HepG2 (cell line): ENCODE measurements around the gene CSNK2A1. TPM values are rescaled to one million over a fixed set of nuclear protein-coding genes. Genes with fewer than 3 reads are reported as not detected.
A peak's percentile ranks its signal among the peaks of the same experiment; 100 is the strongest.

Source experiments
- ATAC-seq: fragments of 200-7000 bp; cut with Tn5 transposase; 3 replicates; pipeline ENCODE4 v1.9.1; 2020; ENCODE audit warnings: mild to moderate bottlenecking, moderate library complexity
- BruUV-seq: library from RNA; stranded (reverse); fragments of 400-500 nt; replicated peaks from 2 replicates; lab custom pipeline; 2021; lab: Mats Ljungman, UMichigan
- CTCF ChIA-PET: fragments of 300-600 bp; formaldehyde crosslinking; extraction: SDS; loops from one replicate; lab custom pipeline; 2021; ENCODE audit warnings: low total read pairs, inconsistent platforms, low intra/inter-chr PET ratio; lab: Yijun Ruan, JAX
- POLR2A ChIA-PET: fragments of 350-600 bp; sonication (Branson Sonifier 250); formaldehyde crosslinking; loops from one replicate; lab custom pipeline; 2020; ENCODE audit warnings: antibody characterized with exemption, inconsistent platforms; lab: Yijun Ruan, JAX
- DNase-seq: peaks from one replicate; pipeline ENCODE4 v3.0.0-alpha.2; 2015; ENCODE audit warnings: low spot score
- FAIRE-seq: peaks from 3 replicates; lab custom pipeline; 2011; peaks lifted over from hg19 to GRCh38; lab: Jason Lieb, UNC
- H2AFZ ChIP-seq: one replicate; pipeline ENCODE4 v1.6.1; 2011; ENCODE audit warnings: low read length, inconsistent platforms
- H3K27ac ChIP-seq: fragments of 300-600 bp; 3 replicates; pipeline ENCODE4 v1.8.0; 2011; ENCODE audit warnings: mixed run types, mild to moderate bottlenecking, mixed read lengths, low read length, inconsistent platforms; ENCODE audit not compliant: insufficient read depth; ENCODE audit errors: extremely low read length
- H3K27me3 ChIP-seq, 2 experiments: fragments of 200-600 bp in 1 of 2; 2 replicates in 1 of 2; 3 replicates in 1 of 2; pipeline versions ENCODE4 v1.6.0 to v1.8.0; 2011; ENCODE audit warnings: low read length in 2 of 2, mild to moderate bottlenecking in 2 of 2, moderate library complexity in 2 of 2, inconsistent platforms in 1 of 2; ENCODE audit not compliant: insufficient read depth in 2 of 2, control insufficient read depth in 1 of 2
- H3K36me3 ChIP-seq, 2 experiments: fragments of 200-600 bp in 1 of 2; replicated peaks in 1 of 2; 2 replicates in 1 of 2; 3 replicates in 1 of 2; pipeline versions ENCODE4 v1.5.1 to v1.8.0; 2011; ENCODE audit warnings: low read length in 2 of 2, inconsistent platforms in 1 of 2; ENCODE audit not compliant: insufficient read depth in 2 of 2, control insufficient read depth in 1 of 2
- H3K4me1 ChIP-seq: 2 replicates; pipeline ENCODE4 v1.5.1; 2012; ENCODE audit warnings: low read length, inconsistent platforms; ENCODE audit not compliant: insufficient read depth
- H3K4me2 ChIP-seq: 2 replicates; pipeline ENCODE4 v1.6.0; 2011; ENCODE audit warnings: low read depth, low read length, inconsistent platforms
- H3K4me3 ChIP-seq, 3 experiments: fragments of 200-600 bp in 1 of 3; sonication (generic), shearing (Covaris generic) in 1 of 3; replicated peaks in 1 of 3; 2 replicates each; pipeline ENCODE4 v1.5.1; 2011 to 2016; ENCODE audit warnings: low read length in 3 of 3, inconsistent platforms in 2 of 3, low read depth in 2 of 3, mild to moderate bottlenecking in 2 of 3, control low read depth in 1 of 3, mixed read lengths in 1 of 3; ENCODE audit not compliant: insufficient read depth in 1 of 3
- H3K79me2 ChIP-seq: one replicate; pipeline ENCODE4 v1.6.1; 2011; ENCODE audit warnings: low read length, inconsistent platforms; ENCODE audit not compliant: insufficient read depth
- H3K9ac ChIP-seq: 2 replicates; pipeline ENCODE4 v1.6.0; 2011; ENCODE audit warnings: mild to moderate bottlenecking, low read depth, low read length, inconsistent platforms; ENCODE audit not compliant: insufficient read depth
- H3K9me3 ChIP-seq: 2 replicates; pipeline ENCODE4 v1.5.1; 2012; ENCODE audit warnings: mild to moderate bottlenecking, low read length
- H4K20me1 ChIP-seq: 2 replicates; pipeline ENCODE4 v1.6.0; 2011; ENCODE audit warnings: inconsistent platforms, mild to moderate bottlenecking, low read length, moderate library complexity; ENCODE audit not compliant: insufficient read depth
- DNMT3B ChIP-seq: conservative IDR thresholded peaks from 2 replicates; pipeline ENCODE4 v1.6.1; 2016; ENCODE audit warnings: missing biosample characterization, control low read depth
- JARID2 ChIP-seq: sonication (generic); formaldehyde crosslinking; IDR thresholded peaks from 2 replicates; pipeline ENCODE4 v1.8.1; 2023; ENCODE audit warnings: missing genetic modification reagents, inconsistent platforms; ENCODE audit not compliant: insufficient replicate concordance
- KDM1A ChIP-seq: IDR thresholded peaks from 2 replicates; pipeline ENCODE4 v1.6.1; 2016; ENCODE audit warnings: missing compliant biosample characterization
- KDM4B ChIP-seq: sonication (generic); formaldehyde crosslinking; IDR thresholded peaks from 2 replicates; pipeline ENCODE4 v1.4.0; 2020; ENCODE audit warnings: missing genetic modification reagents
- KLF13 ChIP-seq: sonication (generic); formaldehyde crosslinking; IDR thresholded peaks from 2 replicates; pipeline ENCODE4 v1.4.0; 2020; ENCODE audit warnings: mild to moderate bottlenecking, missing genetic modification reagents
- KMT2B ChIP-seq: IDR thresholded peaks from 2 replicates; pipeline ENCODE4 v1.6.1; 2016; ENCODE audit warnings: missing genetic modification reagents, missing compliant biosample characterization
- RBAK ChIP-seq: sonication (generic); formaldehyde crosslinking; IDR thresholded peaks from 2 replicates; pipeline ENCODE4 v1.5.1; 2020; ENCODE audit warnings: mild to moderate bottlenecking, missing genetic modification reagents
- TAF1 ChIP-seq: sonication (generic); formaldehyde crosslinking; IDR thresholded peaks from 2 replicates; pipeline ENCODE4 v1.4.0; 2020; ENCODE audit warnings: missing genetic modification reagents
- XBP1 ChIP-seq: sonication (generic); formaldehyde crosslinking; IDR thresholded peaks from 2 replicates; pipeline ENCODE4 v1.5.0; 2020; ENCODE audit warnings: missing genetic modification reagents
- ZBTB7B ChIP-seq: sonication (generic); formaldehyde crosslinking; IDR thresholded peaks from 2 replicates; pipeline ENCODE4 v1.4.0; 2020; ENCODE audit warnings: missing genetic modification reagents
- ZNF17 ChIP-seq: sonication (generic); formaldehyde crosslinking; IDR thresholded peaks from 2 replicates; pipeline ENCODE4 v1.5.0; 2020; ENCODE audit warnings: mild to moderate bottlenecking, missing genetic modification reagents
- ZNF546 ChIP-seq: sonication (generic); formaldehyde crosslinking; conservative IDR thresholded peaks from 2 replicates; pipeline ENCODE4 v1.8.1; 2023; ENCODE audit warnings: mild to moderate bottlenecking, missing genetic modification reagents
- WGBS: methylation state at CpG from one replicate; pipeline ENCODE4 v1.1.6; 2017; ENCODE audit warnings: low lambda C conversion rate; 5-methylcytosine and 5-hydroxymethylcytosine counted together
- in situ Hi-C: cut with HindIII; loops from 2 replicates; pipeline ENCODE4 v1.10.0; 2017; ENCODE audit warnings: low pct_unique_long_range_greater_than_20kb; ENCODE audit not compliant: extremely low pct_ligation_motif_present
- intact Hi-C: fragments of 100-400 bp; cut with micrococcal nuclease; formaldehyde crosslinking; loops from one replicate; pipeline ENCODE4 v1.10.0; 2022; ENCODE audit not compliant: unreplicated experiment
- polyA plus RNA-seq, 8 experiments: library from polyadenylated mRNA; depleted of rRNA in 3 of 8; stranded (reverse) in 7 of 8; unstranded in 1 of 8; fragments of >200 nt; fragmentation: Illumina TruSeq in 4 of 8; extraction: Trizol in 4 of 8; gene quantifications; 2 replicates each; pipeline versions ENCODE4 v1.2.1 to v1.2.3, GENCODE V29; 2011 to 2016; ENCODE audit warnings: low read depth in 4 of 8, missing spikeins in 1 of 8, mixed read lengths in 1 of 8; ENCODE audit not compliant: insufficient read depth in 1 of 8
- total RNA-seq, 5 experiments: library from RNA; depleted of rRNA; stranded (reverse); fragments of >200 nt; fragmentation: Illumina TruSeq; extraction: Trizol; gene quantifications; 2 replicates each; pipeline ENCODE4 v1.2.3, GENCODE V29; 2016; ENCODE audit warnings: low read depth in 1 of 5
- TF ChIP-seq, protein P1 (sequence below): sonication (generic); formaldehyde crosslinking; IDR thresholded peaks from 2 replicates; pipeline ENCODE4 v1.4.0; 2020; ENCODE audit warnings: missing genetic modification reagents, borderline replicate concordance
- TF ChIP-seq, protein P2 (sequence below): sonication (generic); formaldehyde crosslinking; IDR thresholded peaks from 2 replicates; pipeline ENCODE4 v1.5.0; 2020; ENCODE audit warnings: missing genetic modification reagents
- TF ChIP-seq, protein P3 (sequence below): sonication (generic); formaldehyde crosslinking; IDR thresholded peaks from 2 replicates; pipeline ENCODE4 v1.4.0; 2020; ENCODE audit warnings: missing genetic modification reagents, borderline replicate concordance
- TF ChIP-seq, protein P4 (sequence below): sonication (generic); formaldehyde crosslinking; IDR thresholded peaks from 2 replicates; pipeline ENCODE4 v1.5.0; 2020; ENCODE audit warnings: mild to moderate bottlenecking, low read depth, missing genetic modification reagents, borderline replicate concordance

CSNK2A1 gene
- total and polyA plus RNA-seq, 2 of the 13 experiments (the other 11 are each of a cell fraction or from before 2014, with no cell fraction given) = 153 to 231 TPM

DNA sequence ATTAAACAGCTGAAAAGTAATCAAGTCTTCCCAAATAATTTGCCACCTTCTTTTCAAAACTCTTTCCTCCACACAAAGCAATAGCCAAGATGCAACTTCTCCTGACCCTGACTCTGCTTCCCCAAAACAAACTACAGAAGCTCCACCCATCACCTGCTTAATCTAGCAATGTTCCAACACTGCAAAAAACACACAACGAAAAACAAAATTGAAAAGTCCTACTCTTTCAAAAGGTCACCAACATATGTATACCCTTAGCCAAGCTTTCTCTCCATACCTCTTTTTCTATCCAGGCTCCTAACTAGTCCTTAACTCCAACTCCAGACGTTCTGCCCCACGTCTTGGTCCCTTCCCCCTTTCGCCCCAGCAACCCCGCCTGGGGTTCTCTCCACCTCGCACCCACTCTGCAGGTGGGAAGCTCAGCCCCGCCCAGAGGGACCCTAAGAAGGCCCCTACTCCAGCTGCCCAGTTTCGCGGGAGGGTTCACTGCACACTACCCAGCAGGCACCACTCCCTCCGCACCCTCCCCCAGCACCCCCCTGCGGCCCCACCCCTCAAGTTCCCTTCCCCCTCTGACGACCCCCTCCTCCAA, 717 bp downstream of the CSNK2A1 start:
- BruUV-seq = no TSS peak
- Histone ChIP-seq H3K4me1 (peaks cover 57% of the 10 kb centered on the region), H4K20me1 (peaks cover 52% of the 10 kb centered on the region), H3K79me2 (peaks cover 52% of the 10 kb centered on the region), H3K9ac (peak overlapping the region; percentile 95), H3K36me3 (peaks cover 4 to 8% of the 10 kb centered on the region in 2 experiments; a peak in 3 of 5 replicates), H3K27ac (peak overlapping the region; percentile 90), H2AFZ (no peak overlapping the region), H3K4me3 (peak overlapping the region; percentile 88 to 98 (median 96)), H3K27me3 (peaks cover 0 to 7% of the 10 kb centered on the region in 2 experiments; a peak in 1 of 5 replicates), H3K4me2 (peak overlapping the region; percentile 81), H3K9me3 (no peaks in the 10 kb centered on the region)
- in situ Hi-C loops = no loop called here
- peak; percentile 54 for ATAC-seq
- 1% methylated on average over 12 of the region's 12 CpGs for WGBS
- no peak for DNase-seq
- POLR2A ChIA-PET = interaction anchor here (0.7 to 2.4 kb wide), 18 partner anchors 8 to 783 kb away, joined by 3 to 23 read pairs (median 5); partner anchors contain the start of gene NRSN2
- no peak for FAIRE-seq
- intact Hi-C loops = loop anchor here (5.0 kb wide), 2 partner anchors 41 to 104 kb away; no protein-coding TSS in a partner anchor
- CTCF ChIA-PET = no interaction called here
- TF ChIP-seq KDM4B (no peak), ZBTB7B (0 out of 2 replicates have a peak, but pooled peaks have one; percentile 3), JARID2 (no peak), ZNF17 (CRISPR knock-in tag) (no peak), ZNF546 (CRISPR knock-in tag) (no peak), XBP1 (no peak), TAF1 (CRISPR knock-in tag) (no peak), DNMT3B (CRISPR knock-in tag) (no peak), RBAK (CRISPR knock-in tag) (no peak), KDM1A (CRISPR knock-in tag) (no peak), KLF13 (CRISPR knock-in tag) (no peak), KMT2B (CRISPR knock-in tag) (no peak)
- TF ChIP-seq, protein P1, sequence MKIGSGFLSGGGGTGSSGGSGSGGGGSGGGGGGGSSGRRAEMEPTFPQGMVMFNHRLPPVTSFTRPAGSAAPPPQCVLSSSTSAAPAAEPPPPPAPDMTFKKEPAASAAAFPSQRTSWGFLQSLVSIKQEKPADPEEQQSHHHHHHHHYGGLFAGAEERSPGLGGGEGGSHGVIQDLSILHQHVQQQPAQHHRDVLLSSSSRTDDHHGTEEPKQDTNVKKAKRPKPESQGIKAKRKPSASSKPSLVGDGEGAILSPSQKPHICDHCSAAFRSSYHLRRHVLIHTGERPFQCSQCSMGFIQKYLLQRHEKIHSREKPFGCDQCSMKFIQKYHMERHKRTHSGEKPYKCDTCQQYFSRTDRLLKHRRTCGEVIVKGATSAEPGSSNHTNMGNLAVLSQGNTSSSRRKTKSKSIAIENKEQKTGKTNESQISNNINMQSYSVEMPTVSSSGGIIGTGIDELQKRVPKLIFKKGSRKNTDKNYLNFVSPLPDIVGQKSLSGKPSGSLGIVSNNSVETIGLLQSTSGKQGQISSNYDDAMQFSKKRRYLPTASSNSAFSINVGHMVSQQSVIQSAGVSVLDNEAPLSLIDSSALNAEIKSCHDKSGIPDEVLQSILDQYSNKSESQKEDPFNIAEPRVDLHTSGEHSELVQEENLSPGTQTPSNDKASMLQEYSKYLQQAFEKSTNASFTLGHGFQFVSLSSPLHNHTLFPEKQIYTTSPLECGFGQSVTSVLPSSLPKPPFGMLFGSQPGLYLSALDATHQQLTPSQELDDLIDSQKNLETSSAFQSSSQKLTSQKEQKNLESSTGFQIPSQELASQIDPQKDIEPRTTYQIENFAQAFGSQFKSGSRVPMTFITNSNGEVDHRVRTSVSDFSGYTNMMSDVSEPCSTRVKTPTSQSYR (CRISPR knock-in tag) = peak; percentile 52; the same call in 1 of the 2 replicates
- TF ChIP-seq, protein P2, sequence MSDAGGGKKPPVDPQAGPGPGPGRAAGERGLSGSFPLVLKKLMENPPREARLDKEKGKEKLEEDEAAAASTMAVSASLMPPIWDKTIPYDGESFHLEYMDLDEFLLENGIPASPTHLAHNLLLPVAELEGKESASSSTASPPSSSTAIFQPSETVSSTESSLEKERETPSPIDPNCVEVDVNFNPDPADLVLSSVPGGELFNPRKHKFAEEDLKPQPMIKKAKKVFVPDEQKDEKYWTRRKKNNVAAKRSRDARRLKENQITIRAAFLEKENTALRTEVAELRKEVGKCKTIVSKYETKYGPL (CRISPR knock-in tag) = no peak
- TF ChIP-seq, protein P3, sequence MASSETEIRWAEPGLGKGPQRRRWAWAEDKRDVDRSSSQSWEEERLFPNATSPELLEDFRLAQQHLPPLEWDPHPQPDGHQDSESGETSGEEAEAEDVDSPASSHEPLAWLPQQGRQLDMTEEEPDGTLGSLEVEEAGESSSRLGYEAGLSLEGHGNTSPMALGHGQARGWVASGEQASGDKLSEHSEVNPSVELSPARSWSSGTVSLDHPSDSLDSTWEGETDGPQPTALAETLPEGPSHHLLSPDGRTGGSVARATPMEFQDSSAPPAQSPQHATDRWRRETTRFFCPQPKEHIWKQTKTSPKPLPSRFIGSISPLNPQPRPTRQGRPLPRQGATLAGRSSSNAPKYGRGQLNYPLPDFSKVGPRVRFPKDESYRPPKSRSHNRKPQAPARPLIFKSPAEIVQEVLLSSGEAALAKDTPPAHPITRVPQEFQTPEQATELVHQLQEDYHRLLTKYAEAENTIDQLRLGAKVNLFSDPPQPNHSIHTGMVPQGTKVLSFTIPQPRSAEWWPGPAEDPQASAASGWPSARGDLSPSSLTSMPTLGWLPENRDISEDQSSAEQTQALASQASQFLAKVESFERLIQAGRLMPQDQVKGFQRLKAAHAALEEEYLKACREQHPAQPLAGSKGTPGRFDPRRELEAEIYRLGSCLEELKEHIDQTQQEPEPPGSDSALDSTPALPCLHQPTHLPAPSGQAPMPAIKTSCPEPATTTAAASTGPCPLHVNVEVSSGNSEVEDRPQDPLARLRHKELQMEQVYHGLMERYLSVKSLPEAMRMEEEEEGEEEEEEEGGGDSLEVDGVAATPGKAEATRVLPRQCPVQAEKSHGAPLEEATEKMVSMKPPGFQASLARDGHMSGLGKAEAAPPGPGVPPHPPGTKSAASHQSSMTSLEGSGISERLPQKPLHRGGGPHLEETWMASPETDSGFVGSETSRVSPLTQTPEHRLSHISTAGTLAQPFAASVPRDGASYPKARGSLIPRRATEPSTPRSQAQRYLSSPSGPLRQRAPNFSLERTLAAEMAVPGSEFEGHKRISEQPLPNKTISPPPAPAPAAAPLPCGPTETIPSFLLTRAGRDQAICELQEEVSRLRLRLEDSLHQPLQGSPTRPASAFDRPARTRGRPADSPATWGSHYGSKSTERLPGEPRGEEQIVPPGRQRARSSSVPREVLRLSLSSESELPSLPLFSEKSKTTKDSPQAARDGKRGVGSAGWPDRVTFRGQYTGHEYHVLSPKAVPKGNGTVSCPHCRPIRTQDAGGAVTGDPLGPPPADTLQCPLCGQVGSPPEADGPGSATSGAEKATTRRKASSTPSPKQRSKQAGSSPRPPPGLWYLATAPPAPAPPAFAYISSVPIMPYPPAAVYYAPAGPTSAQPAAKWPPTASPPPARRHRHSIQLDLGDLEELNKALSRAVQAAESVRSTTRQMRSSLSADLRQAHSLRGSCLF = no peak
- TF ChIP-seq, protein P4, sequence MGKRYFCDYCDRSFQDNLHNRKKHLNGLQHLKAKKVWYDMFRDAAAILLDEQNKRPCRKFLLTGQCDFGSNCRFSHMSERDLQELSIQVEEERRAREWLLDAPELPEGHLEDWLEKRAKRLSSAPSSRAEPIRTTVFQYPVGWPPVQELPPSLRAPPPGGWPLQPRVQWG (CRISPR knock-in tag) = no peak
